Activated CD4-positive, CD25-positive, alpha-beta regulatory T cell (primary cell): ENCODE data around the gene PYGB.
"Not testable (repeated sequence)": the region's sequence is repeated elsewhere in the genome, so short reads cannot be mapped to it uniquely, and the experiment has no call there.

ENCODE experiments used
- DNase-seq, 4 experiments: peaks; one replicate each; lab custom pipeline; 2025; lab: John Stamatoyannopoulos, UW

Gene PYGB

GRCh38 chr20:25296094-25297093, 48.5 kb downstream of the PYGB start:
- DNase-seq = no peak

GRCh38 chr20:25297141-25297905, 49.4 kb downstream of the PYGB start:
- DNase-seq = no peak

- DNase-seq = no peak
Observed at GRCh38 chr20:25299806-25300205, 51.9 kb downstream of the PYGB start.

GRCh38 chr20:25300496-25301170, 52.7 kb downstream of the PYGB start:
- DNase-seq = no peak

GRCh38 chr20:25301357-25301920, 53.6 kb downstream of the PYGB start:
- DNase-seq = no peak

- DNase-seq = no peak
Observed at GRCh38 chr20:25302596-25302995, 54.7 kb downstream of the PYGB start.

GRCh38 chr20:25303292-25304024, 55.6 kb downstream of the PYGB start:
- DNase-seq = no peak

GRCh38 chr20:25304025-25304549, 56.2 kb downstream of the PYGB start:
- no peak for DNase-seq

- no peak for DNase-seq
Observed at GRCh38 chr20:25306991-25307903, 59.4 kb downstream of the PYGB start.

- DNase-seq = no peak
Observed at GRCh38 chr20:25308083-25308491, 60.2 kb downstream of the PYGB start.

GRCh38 chr20:25308671-25309394, 60.9 kb downstream of the PYGB start:
- DNase-seq = no peak

GRCh38 chr20:25309395-25310267, 61.7 kb downstream of the PYGB start:
- DNase-seq = no peak

GRCh38 chr20:25310268-25310920, 62.5 kb downstream of the PYGB start:
- DNase-seq = peak in 2 of 4 experiments; percentile 16 to 25

- no peak for DNase-seq
Observed at GRCh38 chr20:25310921-25311728, 63.2 kb downstream of the PYGB start.

- not testable (repeated sequence) for DNase-seq
Observed at GRCh38 chr20:25312716-25313115, 64.8 kb downstream of the PYGB start.

GRCh38 chr20:25313593-25313992, 65.7 kb downstream of the PYGB start:
- DNase-seq = no peak
